Left lung (tissue), 10 donors: ENCODE measurements around the gene LIN7A. TPM values are rescaled to one million over a fixed set of nuclear protein-coding genes. Genes with fewer than 3 reads are reported as not detected.
A peak's percentile ranks its signal among the peaks of the same experiment; 100 is the strongest.

Source experiments
- ATAC-seq: fragments of 200-7000 bp; cut with Tn5 transposase; one replicate; pipeline ENCODE4 v1.9.1; 2020; ENCODE audit warnings: moderate library complexity
- DNase-seq, 4 donors: peaks; one replicate each; pipeline ENCODE4 v3.0.0-alpha.2; 2013 to 2020
- H3K27ac ChIP-seq, 2 donors: fragments of 200-600 bp; sonication (generic) in 1 of 2; one replicate each; pipeline versions ENCODE4 v1.5.0 to v1.8.0; 2020 to 2021
- H3K27me3 ChIP-seq, 2 donors: fragments of 200-600 bp; sonication (generic) in 1 of 2; one replicate each; pipeline versions ENCODE4 v1.5.0 to v1.8.0; 2020 to 2021
- H3K36me3 ChIP-seq, 2 donors: fragments of 200-600 bp; sonication (generic) in 1 of 2; one replicate each; pipeline versions ENCODE4 v1.5.0 to v1.8.0; 2020 to 2021
- H3K4me1 ChIP-seq, 2 donors: fragments of 200-600 bp; one replicate each; pipeline ENCODE4 v1.8.0; 2021
- H3K4me3 ChIP-seq, 2 donors: fragments of 200-600 bp; sonication (generic) in 1 of 2; one replicate each; pipeline versions ENCODE4 v1.5.0 to v1.8.0; 2020 to 2021; ENCODE audit warnings: mild to moderate bottlenecking in 1 of 2
- H3K9me3 ChIP-seq, 2 donors: fragments of 200-600 bp; sonication (generic) in 1 of 2; one replicate each; pipeline versions ENCODE4 v1.5.0 to v1.8.0; 2020 to 2021
- intact Hi-C, 2 donors: fragments of 100-400 bp; cut with DNase I; formaldehyde crosslinking; loops; one replicate each; pipeline versions ENCODE4 v1.11.2 to v1.14.2; 2022
- polyA plus RNA-seq, 6 donors: library from polyadenylated mRNA; unstranded; fragments of 120-200 nt; gene quantifications; one replicate each; pipeline ENCODE4 v1.2.1, GENCODE V29; 2013; ENCODE audit not compliant: insufficient read length in 6 of 6
- total RNA-seq, 2 donors: library from RNA; stranded (reverse); fragmentation: NEBNext Ultra II Directional; extraction: Animal tissue kit (Norgen Biotek cat#: 25700); gene quantifications; one replicate each; pipeline ENCODE4 v1.2.1, GENCODE V29; 2021
- TF ChIP-seq, protein P1 (sequence below), 2 donors: fragments of 200-600 bp; sonication (generic) in 1 of 2; IDR thresholded peaks; one replicate each; pipeline versions ENCODE4 v1.5.0 to v1.8.0; 2021; ENCODE audit warnings: antibody characterized with exemption in 2 of 2
- donor health status: DM: no; HTN: yes; CAD: no.
- donor health status: DM: no; HTN: no; CAD: no.

The LIN7A gene
- total and polyA plus RNA-seq, 8 donors, result 9.9 to 22.7 (median 17.6) TPM

DNA sequence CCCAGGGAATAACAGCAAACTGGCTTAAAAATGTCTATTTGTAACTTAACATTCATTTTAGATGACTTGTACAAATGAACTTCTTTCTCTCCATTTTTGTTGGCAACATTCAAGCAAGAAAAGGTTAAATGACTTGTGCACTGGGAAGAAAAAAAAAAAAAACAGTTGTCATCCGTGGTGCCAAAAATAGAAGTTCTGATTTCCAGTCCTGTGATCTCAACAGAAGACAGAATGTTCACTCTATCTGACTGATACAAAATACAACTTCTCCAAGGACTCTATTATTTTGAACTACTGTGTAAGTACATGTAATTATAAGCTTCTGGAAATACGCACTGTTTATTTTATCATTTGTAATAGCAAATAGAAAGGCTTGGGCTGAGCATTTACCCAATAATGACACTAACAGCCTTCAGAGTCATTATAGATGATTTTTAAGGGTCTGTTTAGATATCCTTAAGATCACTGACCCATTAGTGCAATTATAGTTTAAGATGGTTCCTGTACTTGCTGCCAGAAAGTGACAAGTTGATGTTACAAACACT, 59.9 kb downstream of the LIN7A start:
- DNase-seq (peak in 2 of 4 donors; percentile 43 to 69), ATAC-seq (no peak)
- H3K27me3 ChIP-seq, result no peaks in the 10 kb centered on the region
- peaks cover 0 to 2% of the 10 kb centered on the region in 2 donors for H3K9me3 ChIP-seq
- intact Hi-C loops, result no loop called here
- no peaks in the 10 kb centered on the region for H3K4me1 ChIP-seq
- no peak overlapping the region for H3K27ac ChIP-seq
- H3K4me3 ChIP-seq, result no peak overlapping the region
- H3K36me3 ChIP-seq, result no peaks in the 10 kb centered on the region
- TF ChIP-seq, protein P1, sequence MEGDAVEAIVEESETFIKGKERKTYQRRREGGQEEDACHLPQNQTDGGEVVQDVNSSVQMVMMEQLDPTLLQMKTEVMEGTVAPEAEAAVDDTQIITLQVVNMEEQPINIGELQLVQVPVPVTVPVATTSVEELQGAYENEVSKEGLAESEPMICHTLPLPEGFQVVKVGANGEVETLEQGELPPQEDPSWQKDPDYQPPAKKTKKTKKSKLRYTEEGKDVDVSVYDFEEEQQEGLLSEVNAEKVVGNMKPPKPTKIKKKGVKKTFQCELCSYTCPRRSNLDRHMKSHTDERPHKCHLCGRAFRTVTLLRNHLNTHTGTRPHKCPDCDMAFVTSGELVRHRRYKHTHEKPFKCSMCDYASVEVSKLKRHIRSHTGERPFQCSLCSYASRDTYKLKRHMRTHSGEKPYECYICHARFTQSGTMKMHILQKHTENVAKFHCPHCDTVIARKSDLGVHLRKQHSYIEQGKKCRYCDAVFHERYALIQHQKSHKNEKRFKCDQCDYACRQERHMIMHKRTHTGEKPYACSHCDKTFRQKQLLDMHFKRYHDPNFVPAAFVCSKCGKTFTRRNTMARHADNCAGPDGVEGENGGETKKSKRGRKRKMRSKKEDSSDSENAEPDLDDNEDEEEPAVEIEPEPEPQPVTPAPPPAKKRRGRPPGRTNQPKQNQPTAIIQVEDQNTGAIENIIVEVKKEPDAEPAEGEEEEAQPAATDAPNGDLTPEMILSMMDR (IDR thresholded peaks at IDR 0.05), result no peak

DNA sequence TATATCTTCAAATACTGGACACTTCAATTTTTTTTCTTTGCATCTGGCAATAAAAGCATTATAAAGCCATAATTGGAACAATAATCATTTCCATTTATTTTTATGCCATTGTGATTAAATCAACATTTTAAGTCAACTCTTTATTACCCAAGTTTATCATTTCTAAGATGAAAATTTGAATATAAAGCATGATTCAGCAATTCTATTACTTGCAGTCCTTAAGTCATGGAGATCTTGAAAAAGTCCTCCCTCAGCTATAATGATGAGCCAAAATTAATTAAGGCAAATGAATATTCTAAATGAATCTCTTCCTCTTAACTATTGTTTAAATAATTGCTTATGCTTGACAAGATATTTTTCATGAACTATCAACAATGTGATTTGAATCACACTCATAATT, 65.7 kb downstream of the LIN7A start:
- ATAC-seq, result no peak
- H3K36me3 ChIP-seq, result no peaks in the 10 kb centered on the region
- intact Hi-C loops, result no loop called here
- no peak for DNase-seq
- TF ChIP-seq, protein P1 (IDR thresholded peaks at IDR 0.05), result no peak
- H3K9me3 ChIP-seq, result no peaks in the 10 kb centered on the region
- no peaks in the 10 kb centered on the region for H3K27me3 ChIP-seq
- no peak overlapping the region for H3K27ac ChIP-seq
- no peak overlapping the region for H3K4me3 ChIP-seq
- no peaks in the 10 kb centered on the region for H3K4me1 ChIP-seq

DNA sequence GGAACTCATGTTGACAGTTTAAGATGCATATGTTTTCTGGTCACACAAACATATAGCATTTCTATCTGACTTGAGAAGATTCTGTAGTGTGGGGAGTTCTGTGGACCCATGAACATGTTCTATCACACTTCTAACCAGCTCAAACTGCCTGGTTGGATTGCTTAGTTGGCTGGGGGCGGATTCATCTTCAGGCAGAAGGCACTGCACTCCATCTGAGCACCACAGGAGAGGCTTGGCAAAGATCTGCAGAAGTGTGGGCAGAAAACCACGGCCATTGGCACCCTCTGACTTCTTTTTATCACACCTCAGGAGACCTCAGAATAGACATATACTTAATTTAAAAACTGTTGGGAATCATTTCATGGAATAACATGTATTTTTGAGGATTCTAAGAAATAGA, 68.5 kb downstream of the LIN7A start:
- intact Hi-C loops, result no loop called here
- ATAC-seq, result no peak

DNA sequence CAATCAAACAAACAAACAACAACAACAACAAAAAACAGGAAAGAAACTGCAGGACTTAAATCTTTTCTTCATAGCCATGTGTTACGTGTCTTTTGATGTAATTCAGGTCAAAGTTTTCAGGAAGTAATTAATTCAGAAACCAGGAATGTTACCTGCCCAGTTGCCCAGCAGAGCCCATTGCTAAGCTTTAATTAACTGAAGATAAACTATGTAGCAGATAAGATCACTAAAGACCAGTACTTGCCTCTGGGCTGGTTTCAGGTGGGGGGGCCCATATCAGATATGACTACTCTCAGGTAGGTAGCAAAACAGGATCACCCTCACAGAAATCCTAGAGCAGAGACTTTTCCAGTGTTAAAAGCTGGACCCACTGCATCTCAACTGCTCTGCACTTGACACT, 69.2 kb downstream of the LIN7A start:
- no peaks in the 10 kb centered on the region for H3K4me1 ChIP-seq
- intact Hi-C loops, result no loop called here
- no peak overlapping the region for H3K27ac ChIP-seq
- TF ChIP-seq, protein P1 (IDR thresholded peaks at IDR 0.05), result no peak
- no peak overlapping the region for H3K4me3 ChIP-seq
- no peak for ATAC-seq
- DNase-seq, result no peak
- no peaks in the 10 kb centered on the region for H3K9me3 ChIP-seq
- no peaks in the 10 kb centered on the region for H3K36me3 ChIP-seq
- no peaks in the 10 kb centered on the region for H3K27me3 ChIP-seq

More for the DNA sequence above, 68.5 kb downstream of the LIN7A start:
- Histone ChIP-seq H3K4me1 (no peaks in the 10 kb centered on the region), H3K27ac (no peak overlapping the region), H3K9me3 (no peaks in the 10 kb centered on the region), H3K27me3 (no peaks in the 10 kb centered on the region), H3K36me3 (no peaks in the 10 kb centered on the region), H3K4me3 (no peak overlapping the region)
- DNase-seq, result no peak
- TF ChIP-seq, protein P1 (IDR thresholded peaks at IDR 0.05), result no peak

DNA sequence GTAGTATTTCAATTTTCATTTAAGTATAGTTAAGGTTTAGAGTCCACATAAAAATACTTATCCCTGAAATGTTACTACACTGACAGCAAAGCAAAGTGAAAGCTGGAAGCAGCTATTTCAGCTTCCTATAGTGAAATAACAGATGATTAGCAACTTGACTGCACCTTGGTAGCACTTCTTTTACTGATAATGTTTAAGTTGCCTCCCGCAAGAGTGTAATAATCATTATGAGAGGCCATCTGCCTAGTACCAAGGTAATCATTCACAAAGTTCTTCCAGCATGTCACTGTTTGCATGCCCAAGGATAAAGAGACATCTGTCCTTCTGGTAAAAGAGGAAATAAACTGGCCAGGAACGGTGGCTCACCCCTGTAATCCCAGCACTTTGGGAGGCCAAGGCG, 69.8 kb downstream of the LIN7A start:
- ATAC-seq, result no peak
- intact Hi-C loops, result no loop called here
- H3K36me3 ChIP-seq, result no peaks in the 10 kb centered on the region
- H3K27ac ChIP-seq, result no peak overlapping the region
- H3K9me3 ChIP-seq, result no peaks in the 10 kb centered on the region
- no peak for DNase-seq
- H3K27me3 ChIP-seq, result no peaks in the 10 kb centered on the region
- no peaks in the 10 kb centered on the region for H3K4me1 ChIP-seq
- H3K4me3 ChIP-seq, result no peak overlapping the region
- TF ChIP-seq, protein P1 (IDR thresholded peaks at IDR 0.05), result no peak
